ENCODE results near the gene MPRIP.

The MPRIP gene

DNA sequence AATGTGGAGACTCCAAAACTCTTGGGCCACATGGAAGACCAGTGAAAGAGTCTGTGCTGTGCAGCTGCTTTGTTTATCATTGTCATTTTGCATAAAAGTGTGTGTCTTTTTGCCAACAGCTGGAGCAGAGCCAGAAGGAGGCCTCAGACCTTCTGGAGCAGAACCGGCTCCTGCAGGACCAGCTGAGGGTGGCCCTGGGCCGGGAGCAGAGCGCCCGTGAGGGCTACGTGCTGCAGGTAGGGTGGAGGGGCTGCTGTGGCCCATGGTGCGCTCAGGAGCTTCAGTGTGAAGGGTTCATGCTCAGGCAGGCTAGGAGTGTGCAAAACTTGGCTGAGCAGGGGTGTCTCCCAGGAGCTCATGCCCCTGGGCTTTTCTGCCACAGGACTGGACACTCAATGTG lies 118.9 kb downstream of the MPRIP start:
- no peak for DNase-seq

GRCh38 chr17:17161759-17162158 lies 119.5 kb downstream of the MPRIP start:
- DNase-seq: no peak

DNA sequence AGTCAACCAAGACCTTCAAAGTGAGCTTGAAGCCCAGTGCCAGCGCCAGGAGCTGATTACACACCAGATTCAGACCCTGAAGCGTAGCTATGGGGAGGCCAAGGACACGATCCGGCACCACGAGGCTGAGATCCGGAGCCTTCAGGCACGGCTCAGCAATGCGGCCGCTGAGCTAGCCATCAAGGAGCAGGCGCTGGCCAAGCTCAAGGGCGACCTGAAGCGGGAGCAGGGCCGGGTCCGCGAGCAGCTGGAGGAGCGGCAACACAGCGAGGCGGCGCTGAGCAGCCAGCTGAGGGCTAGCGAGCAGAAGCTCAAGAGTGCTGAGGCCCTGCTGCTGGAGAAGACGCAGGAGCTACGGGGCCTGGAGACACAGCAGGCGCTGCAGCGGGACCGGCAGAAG lies 121.9 kb downstream of the MPRIP start:
- no peak for DNase-seq

DNA sequence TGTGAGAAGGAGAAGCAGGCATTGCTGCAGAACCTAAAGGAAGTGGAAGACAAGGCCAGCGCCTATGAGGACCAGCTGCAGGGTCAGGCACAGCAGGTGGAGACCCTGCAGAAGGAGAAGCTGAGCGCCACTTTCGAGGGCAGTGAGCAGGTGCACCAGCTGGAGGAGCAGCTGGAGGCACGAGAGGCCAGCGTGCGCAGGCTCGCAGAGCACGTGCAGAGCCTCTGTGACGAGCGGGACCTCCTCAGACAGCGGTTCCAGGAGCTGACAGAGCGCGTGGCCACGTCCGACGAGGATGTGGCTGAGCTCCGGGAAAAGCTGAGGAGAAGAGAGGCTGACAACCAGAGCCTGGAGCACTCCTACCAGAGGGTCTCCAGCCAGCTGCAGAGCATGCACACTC lies 122.4 kb downstream of the MPRIP start:
- no peak for DNase-seq

DNA sequence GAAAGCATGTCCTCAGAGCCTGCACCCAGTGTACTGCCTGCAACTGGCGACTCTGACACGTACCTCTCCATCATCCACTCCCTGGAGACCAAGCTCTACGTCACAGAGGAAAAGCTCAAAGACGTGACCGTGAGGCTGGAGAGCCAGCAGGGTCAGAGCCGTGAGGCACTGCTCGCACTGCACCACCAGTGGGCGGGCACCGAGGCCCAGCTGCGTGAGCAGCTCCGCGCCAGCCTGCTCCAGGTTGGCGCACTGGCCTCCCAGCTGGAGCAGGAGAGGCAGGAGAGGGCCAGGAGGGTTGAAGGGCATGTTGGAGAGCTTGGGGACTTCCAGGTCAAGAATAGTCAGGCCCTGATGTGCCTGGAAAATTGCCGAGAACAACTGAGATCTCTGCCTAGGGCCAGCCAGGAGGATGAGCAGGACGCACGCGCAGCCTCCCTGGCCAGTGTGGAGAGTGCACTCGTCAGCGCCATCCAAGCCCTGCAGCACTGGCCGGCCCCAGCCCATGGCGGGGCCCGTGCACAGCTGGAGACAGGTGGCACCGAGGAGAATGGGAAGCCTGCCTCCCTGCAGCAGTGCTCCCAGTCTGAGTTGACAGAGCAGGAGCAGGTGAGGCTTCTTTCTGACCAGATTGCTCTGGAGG lies 123.5 kb downstream of the MPRIP start:
- DNase-seq: no peak

GRCh38 chr17:17166446-17166845 lies 124.2 kb downstream of the MPRIP start:
- no peak for DNase-seq

DNA sequence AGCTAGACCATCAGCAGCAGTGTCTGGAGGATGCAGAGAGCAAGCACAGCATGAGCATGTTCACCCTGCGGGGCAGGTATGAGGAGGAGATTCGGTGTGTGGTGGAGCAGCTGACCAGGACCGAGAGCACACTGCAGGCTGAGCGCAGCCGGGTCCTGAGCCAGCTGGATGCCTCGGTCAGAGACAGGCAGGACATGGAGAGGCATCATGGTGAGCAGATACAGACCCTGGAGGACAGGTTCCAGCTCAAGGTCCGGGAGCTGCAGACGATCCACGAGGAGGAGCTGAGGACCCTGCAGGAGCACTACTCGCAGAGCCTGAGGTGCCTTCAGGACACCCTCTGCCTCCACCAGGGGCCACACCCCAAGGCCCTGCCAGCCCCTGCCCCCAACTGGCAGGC lies 125.1 kb downstream of the MPRIP start:
- no peak for DNase-seq

- DNase-seq: no peak
Observed at GRCh38 chr17:17167986-17168385, 125.7 kb downstream of the MPRIP start.

GRCh38 chr17:17168401-17168800 lies 126.1 kb downstream of the MPRIP start:
- no peak for DNase-seq

GRCh38 chr17:17169396-17169795 lies 127.1 kb downstream of the MPRIP start:
- DNase-seq: no peak

GRCh38 chr17:17170346-17170985 lies 128.2 kb downstream of the MPRIP start:
- no peak for DNase-seq

DNA sequence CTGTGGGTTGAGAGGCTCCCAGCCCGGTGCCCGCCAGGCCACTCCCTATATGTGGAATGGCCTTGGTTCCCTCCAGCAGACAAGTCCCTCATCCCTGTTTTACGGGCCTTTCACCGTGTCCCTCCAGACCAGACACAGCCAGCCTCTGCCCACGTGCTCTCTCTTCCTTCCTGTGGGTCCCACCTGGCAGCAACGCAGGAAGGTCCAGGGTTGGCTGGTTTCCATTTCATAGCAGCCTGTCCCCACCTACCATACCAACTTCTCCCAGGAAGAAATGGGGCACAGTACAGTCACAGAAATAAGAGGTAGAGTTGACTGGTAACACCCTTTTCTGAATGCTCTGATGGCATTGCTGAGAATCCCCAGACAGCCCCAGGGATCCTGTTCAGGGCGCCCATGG lies 128.9 kb downstream of the MPRIP start:
- DNase-seq: no peak

GRCh38 chr17:17172001-17172939 lies 130.0 kb downstream of the MPRIP start:
- DNase-seq: no peak

DNA sequence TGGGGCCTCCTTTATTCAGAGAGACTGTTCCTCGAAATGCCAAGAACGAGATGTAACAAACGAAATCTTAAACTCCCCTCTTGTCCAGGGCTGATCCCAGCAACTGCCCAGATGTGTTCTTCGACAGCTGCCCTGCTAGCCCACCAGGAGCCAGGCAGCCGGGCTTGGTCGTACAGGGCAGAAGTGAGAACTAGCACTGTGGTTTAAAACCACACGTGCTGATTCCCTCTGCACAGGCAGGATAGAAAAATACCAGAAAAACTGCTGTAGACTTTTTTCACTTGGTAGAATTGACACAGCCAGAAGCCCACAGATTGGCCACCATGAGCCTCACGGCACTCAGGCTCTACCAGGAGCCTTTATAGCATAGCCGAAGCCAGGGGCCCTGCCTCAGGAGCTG lies 130.7 kb downstream of the MPRIP start:
- DNase-seq: no peak

DNA sequence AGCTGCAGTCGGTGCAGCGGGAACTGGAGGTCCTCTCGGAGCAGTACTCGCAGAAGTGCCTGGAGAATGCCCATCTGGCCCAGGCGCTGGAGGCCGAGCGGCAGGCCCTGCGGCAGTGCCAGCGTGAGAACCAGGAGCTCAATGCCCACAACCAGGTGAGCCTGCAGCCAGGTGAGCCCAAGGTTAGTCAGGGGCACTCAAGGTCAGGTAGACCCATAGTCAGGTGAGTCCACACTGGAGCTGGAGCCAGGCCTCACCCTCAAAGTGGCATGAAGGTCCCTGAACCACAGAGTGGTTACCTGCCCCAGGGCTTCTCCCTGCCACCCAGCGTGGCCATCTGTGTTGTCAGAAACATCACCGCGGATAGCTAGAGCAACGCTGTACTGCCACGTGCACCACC lies 131.7 kb downstream of the MPRIP start:
- no peak for DNase-seq

- no peak for DNase-seq
Observed at GRCh38 chr17:17175340-17175739, 133.1 kb downstream of the MPRIP start.

GRCh38 chr17:17175917-17176316 lies 133.7 kb downstream of the MPRIP start:
- no peak for DNase-seq

- DNase-seq: no peak
Observed at GRCh38 chr17:17176341-17176740, 134.1 kb downstream of the MPRIP start.

DNA sequence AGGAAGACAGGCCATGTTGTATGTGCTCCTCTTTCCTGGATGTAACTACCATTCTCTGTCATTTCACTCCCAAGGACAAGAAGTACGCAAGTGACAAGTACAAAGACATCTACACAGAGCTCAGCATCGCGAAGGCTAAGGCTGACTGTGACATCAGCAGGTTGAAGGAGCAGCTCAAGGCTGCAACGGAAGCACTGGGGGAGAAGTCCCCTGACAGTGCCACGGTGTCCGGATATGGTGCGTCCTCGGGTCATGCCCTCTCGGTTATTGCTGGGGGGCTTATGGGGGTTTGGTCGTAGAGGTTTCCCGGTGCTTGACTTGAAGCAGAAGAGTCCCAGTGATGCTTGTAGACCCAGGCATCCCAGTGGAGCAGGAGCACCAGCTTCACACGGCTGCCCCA lies 134.9 kb downstream of the MPRIP start:
- no peak for DNase-seq

- DNase-seq: no peak
Observed at GRCh38 chr17:17179371-17179827, 137.1 kb downstream of the MPRIP start.

DNA sequence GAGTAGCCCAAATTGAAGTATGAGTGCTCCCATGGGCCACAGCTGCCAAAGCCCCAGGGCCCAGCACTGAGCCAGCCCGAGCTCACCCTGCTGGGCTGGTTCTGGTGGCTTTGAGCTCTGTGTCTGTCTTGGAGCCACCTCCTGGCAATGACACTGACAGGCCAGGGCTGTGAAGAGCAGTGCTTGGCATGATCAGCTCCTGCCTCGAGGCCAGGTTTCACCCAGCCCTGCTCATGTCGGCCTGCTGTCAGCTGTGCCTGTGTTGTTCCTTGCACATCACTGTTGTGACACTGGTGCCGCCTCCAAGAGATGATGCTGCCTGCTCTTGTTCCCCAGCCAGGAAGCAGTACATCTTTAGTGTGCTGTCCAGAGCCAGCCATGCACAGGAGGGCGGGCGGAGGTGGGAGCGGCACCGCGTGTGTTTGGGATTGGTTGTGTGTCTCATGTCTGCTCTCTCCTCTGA lies 137.9 kb downstream of the MPRIP start:
- DNase-seq: peak in 9 of 56 donors; percentile 6 to 28 (median 20)

All from amygdala (tissue), 56 donors.